SH-SY5Y (cell line): Measurements from ENCODE around the gene USP32.

Experiments used
- GATA2 ChIP-seq: IDR thresholded peaks from 2 replicates; pipeline ENCODE4 v1.6.1; 2011; ENCODE audit warnings: mild to moderate bottlenecking, low read depth, low read length
- GATA3 ChIP-seq: IDR thresholded peaks from 2 replicates; pipeline ENCODE4 v1.6.1; 2011; ENCODE audit warnings: low read depth, mild to moderate bottlenecking, low read length, moderate library complexity

GRCh38 chr17:60425626-60426025, 33.7 kb upstream of the USP32 start:
- no peak for TF ChIP-seq GATA2
- no peak for TF ChIP-seq GATA3
